Measurements from ENCODE around the gene BABAM2.

GRCh38 chr2:28335666-28336065 is 445.1 kb downstream of the BABAM2 start:
- TF ChIP-seq POLR2A (IDR thresholded peaks at IDR 0.05; ENCODE audit: low read depth): no peak
- TF ChIP-seq POLR2AphosphoS5 (IDR thresholded peaks at IDR 0.05): no peak

Measured in esophagus muscularis mucosa (tissue), 2 donors.